Measurements from ENCODE around the gene ABCG2. TPM values are rescaled to one million over a fixed set of nuclear protein-coding genes. Genes with fewer than 3 reads are reported as not detected.

ABCG2 gene
- total RNA-seq, 1 experiment from 2014 or later: 0.44 TPM

DNA sequence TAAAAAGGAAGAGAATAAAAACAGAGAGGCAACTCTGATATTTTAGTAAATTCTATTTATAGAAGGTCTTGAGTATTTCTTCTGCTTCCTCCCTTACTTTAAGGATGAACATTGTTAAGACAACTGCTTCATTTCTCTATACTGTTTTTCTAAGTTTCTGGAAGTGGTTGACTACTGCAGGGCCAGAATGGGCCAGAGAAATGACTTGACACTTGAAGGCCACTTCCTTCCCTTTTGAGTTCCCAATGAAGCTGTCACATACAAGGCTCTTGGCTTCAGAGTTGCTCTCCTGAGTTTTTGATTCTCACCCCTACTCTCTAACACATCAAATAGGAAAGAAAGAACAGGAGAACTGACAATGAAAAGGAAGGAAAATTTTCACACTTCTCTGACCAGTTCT, 113.4 kb downstream of the ABCG2 start:
- DNase-seq (ENCODE audit: low read depth, low spot score): no peak
- Histone ChIP-seq H4K20me1 (ENCODE audit: insufficient read depth) (no peaks in the 10 kb centered on the region), H3K27me3 (ENCODE audit: insufficient read depth, low read length) (no peaks in the 10 kb centered on the region), H3K9me3 (ENCODE audit: control insufficient read depth in 1 of 2, insufficient read depth in 1 of 2, low read depth in 1 of 2, low read length in 2 of 2) (no peaks in the 10 kb centered on the region), H3K9ac (ENCODE audit: low read length) (no peak overlapping the region), H3K4me1 (ENCODE audit: control insufficient read depth in 1 of 2, insufficient read depth in 2 of 2, low read length in 2 of 2) (no peaks in the 10 kb centered on the region), H3K4me3 (replicated peaks in 1 of 2; ENCODE audit: low read depth in 1 of 2, low read length in 2 of 2) (no peak overlapping the region), H2AFZ (ENCODE audit: low read depth, low read length, poor library complexity, severe bottlenecking) (no peak overlapping the region), H3K27ac (ENCODE audit: low read depth, low read length) (no peak overlapping the region), H3K36me3 (ENCODE audit: control insufficient read depth in 1 of 2, insufficient read depth in 2 of 2, low read length in 2 of 2) (peaks cover 7 to 21% of the 10 kb centered on the region in 2 experiments; a peak in 3 of 4 replicates), H3K4me2 (ENCODE audit: low read length) (no peak overlapping the region), H3K79me2 (ENCODE audit: insufficient read depth, low read length) (no peaks in the 10 kb centered on the region), H3K9me2 (ENCODE audit: insufficient read depth) (no peaks in the 10 kb centered on the region)
- BruUV-seq (replicated peaks): no TSS peak
- intact Hi-C loops (cut with micrococcal nuclease): no loop called here
- TF ChIP-seq RAD21 (IDR thresholded peaks at IDR 0.05; ENCODE audit: low read depth) (no peak), CEBPB (IDR thresholded peaks at IDR 0.05; ENCODE audit: low read depth) (no peak), POLR2AphosphoS5 (IDR thresholded peaks at IDR 0.05; ENCODE audit: low read depth, low read length) (no peak), ZFX (IDR thresholded peaks at IDR 0.05) (no peak), TCF7L2 (IDR thresholded peaks at IDR 0.05; ENCODE audit: borderline replicate concordance, extremely low read depth, insufficient read depth, insufficient read length) (no peak), POLR2A (IDR thresholded peaks at IDR 0.05; ENCODE audit: borderline replicate concordance, extremely low read depth, insufficient read depth, insufficient read length) (no peak), EZH2phosphoT487 (IDR thresholded peaks at IDR 0.05; ENCODE audit: borderline replicate concordance) (no peak)
- TF ChIP-seq, protein P1, sequence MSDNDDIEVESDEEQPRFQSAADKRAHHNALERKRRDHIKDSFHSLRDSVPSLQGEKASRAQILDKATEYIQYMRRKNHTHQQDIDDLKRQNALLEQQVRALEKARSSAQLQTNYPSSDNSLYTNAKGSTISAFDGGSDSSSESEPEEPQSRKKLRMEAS (IDR thresholded peaks at IDR 0.05): no peak
- ATAC-seq: no peak
- CTCF ChIA-PET: no interaction called here
- POLR2A ChIA-PET: no interaction called here
- RAD21 ChIA-PET (ENCODE audit: low non-redundant PET in 1 of 2, low total read pairs in 2 of 2, uncharacterized antibody in 2 of 2, unreplicated experiment in 2 of 2): no interaction called here

GRCh38 chr4:88043586-88044340, 114.7 kb downstream of the ABCG2 start:
- no peak overlapping the region for H3K4me3 ChIP-seq (replicated peaks in 1 of 2; ENCODE audit: low read depth in 1 of 2, low read length in 2 of 2)
- H2AFZ ChIP-seq (ENCODE audit: low read depth, low read length, poor library complexity, severe bottlenecking): no peak overlapping the region
- H3K4me1 ChIP-seq (ENCODE audit: control insufficient read depth in 1 of 2, insufficient read depth in 2 of 2, low read length in 2 of 2): no peaks in the 10 kb centered on the region
- H3K9ac ChIP-seq (ENCODE audit: low read length): no peak overlapping the region
- CTCF ChIA-PET: no interaction called here
- H3K27ac ChIP-seq (ENCODE audit: low read depth, low read length): no peak overlapping the region
- H3K9me3 ChIP-seq (ENCODE audit: control insufficient read depth in 1 of 2, insufficient read depth in 1 of 2, low read depth in 1 of 2, low read length in 2 of 2): no peaks in the 10 kb centered on the region
- no peaks in the 10 kb centered on the region for H3K79me2 ChIP-seq (ENCODE audit: insufficient read depth, low read length)
- H4K20me1 ChIP-seq (ENCODE audit: insufficient read depth): no peaks in the 10 kb centered on the region
- no peak for TF ChIP-seq CEBPB (IDR thresholded peaks at IDR 0.05; ENCODE audit: low read depth)
- TF ChIP-seq SP1 (IDR thresholded peaks at IDR 0.05; ENCODE audit: low read depth): no peak
- TF ChIP-seq CBX3 (IDR thresholded peaks at IDR 0.05; ENCODE audit: low read depth): no peak
- ATAC-seq (no peak), DNase-seq (ENCODE audit: low read depth, low spot score) (no peak)
- no peaks in the 10 kb centered on the region for H3K27me3 ChIP-seq (ENCODE audit: insufficient read depth, low read length)
- POLR2A ChIA-PET: no interaction called here
- BruUV-seq (replicated peaks): no TSS peak
- RAD21 ChIA-PET (ENCODE audit: low non-redundant PET in 1 of 2, low total read pairs in 2 of 2, uncharacterized antibody in 2 of 2, unreplicated experiment in 2 of 2): no interaction called here
- peaks cover 12 to 27% of the 10 kb centered on the region in 2 experiments; a peak in 3 of 4 replicates for H3K36me3 ChIP-seq (ENCODE audit: control insufficient read depth in 1 of 2, insufficient read depth in 2 of 2, low read length in 2 of 2)
- H3K9me2 ChIP-seq (ENCODE audit: insufficient read depth): no peaks in the 10 kb centered on the region
- intact Hi-C loops (cut with micrococcal nuclease): no loop called here
- no peak overlapping the region for H3K4me2 ChIP-seq (ENCODE audit: low read length)
